Stimulated activated CD4-positive, alpha-beta T cell treated with anti-CD3 and anti-CD28 coated beads, Interleukin-15, amount 100 ng/mL, for 48 hours (primary cell): ENCODE data around the gene STARD3NL.
"Not testable (repeated sequence)": the region's sequence is repeated elsewhere in the genome, so short reads cannot be mapped to it uniquely, and the experiment has no call there.

Experiments
- DNase-seq, 2 donors: peaks; one replicate each; pipeline ENCODE4 v3.0.0-alpha.2; 2020; ENCODE audit warnings: low read depth in 2 of 2

Gene STARD3NL

GRCh38 chr7:38178004-38178694, at the start of gene STARD3NL:
STARD3NL (plus strand) TSS chr7:38178245; CDS start chr7:38207505, 29,260 bp downstream.
- DNase-seq = peak; percentile 87 to 90

- no peak for DNase-seq
These were observed 48.9 kb upstream of the STARD3NL start for GRCh38 chr7:38129162-38129561.

- no peak for DNase-seq
These were observed 48.5 kb upstream of the STARD3NL start for GRCh38 chr7:38129579-38129978.

GRCh38 chr7:38138171-38138570, 39.9 kb upstream of the STARD3NL start:
- DNase-seq = no peak

- DNase-seq = no peak
These were observed 36.9 kb upstream of the STARD3NL start for GRCh38 chr7:38141187-38141586.

- DNase-seq = no peak
These were observed 35.3 kb upstream of the STARD3NL start for GRCh38 chr7:38142736-38143135.

- no peak for DNase-seq
These were observed 31.0 kb upstream of the STARD3NL start for GRCh38 chr7:38147005-38147404.

GRCh38 chr7:38151556-38151955, 26.5 kb upstream of the STARD3NL start:
- no peak for DNase-seq

- no peak for DNase-seq
These were observed 24.5 kb upstream of the STARD3NL start for GRCh38 chr7:38153515-38153914.

GRCh38 chr7:38154278-38154677, 23.8 kb upstream of the STARD3NL start:
- no peak for DNase-seq

GRCh38 chr7:38160003-38160571, 18.0 kb upstream of the STARD3NL start:
- DNase-seq = no peak

- DNase-seq = no peak
These were observed 16.0 kb upstream of the STARD3NL start for GRCh38 chr7:38162036-38162435.

GRCh38 chr7:38163671-38164070, 14.4 kb upstream of the STARD3NL start:
- no peak for DNase-seq

GRCh38 chr7:38168890-38169570, 9.0 kb upstream of the STARD3NL start:
- no peak for DNase-seq

- no peak for DNase-seq
These were observed 8.2 kb upstream of the STARD3NL start for GRCh38 chr7:38169847-38170246.

GRCh38 chr7:38171623-38172391, 6.2 kb upstream of the STARD3NL start:
- DNase-seq = no peak

- DNase-seq = not testable (repeated sequence)
These were observed 2.5 kb upstream of the STARD3NL start for GRCh38 chr7:38175547-38175946.

- DNase-seq = no peak
These were observed 433 bp upstream of the STARD3NL start for GRCh38 chr7:38177621-38178003.

GRCh38 chr7:38178695-38179344, 775 bp downstream of the STARD3NL start:
- no peak for DNase-seq

- DNase-seq = no peak
These were observed 1.8 kb downstream of the STARD3NL start for GRCh38 chr7:38179776-38180226.

GRCh38 chr7:38181111-38181510, 3.1 kb downstream of the STARD3NL start:
- no peak for DNase-seq

- DNase-seq = no peak
These were observed 4.4 kb downstream of the STARD3NL start for GRCh38 chr7:38182450-38182849.
